Stimulated activated CD4-positive, alpha-beta T cell treated with anti-CD3 and anti-CD28 coated beads, Interleukin-1b, Interleukin-23, amount 100 ng/mL, for 1 hour (primary cell): Measurements from ENCODE around the gene PHAF1.

Source experiments
- DNase-seq, 2 donors: peaks; one replicate each; pipeline ENCODE4 v3.0.0-alpha.2; 2020; ENCODE audit warnings: low read depth in 2 of 2

The PHAF1 gene

DNA sequence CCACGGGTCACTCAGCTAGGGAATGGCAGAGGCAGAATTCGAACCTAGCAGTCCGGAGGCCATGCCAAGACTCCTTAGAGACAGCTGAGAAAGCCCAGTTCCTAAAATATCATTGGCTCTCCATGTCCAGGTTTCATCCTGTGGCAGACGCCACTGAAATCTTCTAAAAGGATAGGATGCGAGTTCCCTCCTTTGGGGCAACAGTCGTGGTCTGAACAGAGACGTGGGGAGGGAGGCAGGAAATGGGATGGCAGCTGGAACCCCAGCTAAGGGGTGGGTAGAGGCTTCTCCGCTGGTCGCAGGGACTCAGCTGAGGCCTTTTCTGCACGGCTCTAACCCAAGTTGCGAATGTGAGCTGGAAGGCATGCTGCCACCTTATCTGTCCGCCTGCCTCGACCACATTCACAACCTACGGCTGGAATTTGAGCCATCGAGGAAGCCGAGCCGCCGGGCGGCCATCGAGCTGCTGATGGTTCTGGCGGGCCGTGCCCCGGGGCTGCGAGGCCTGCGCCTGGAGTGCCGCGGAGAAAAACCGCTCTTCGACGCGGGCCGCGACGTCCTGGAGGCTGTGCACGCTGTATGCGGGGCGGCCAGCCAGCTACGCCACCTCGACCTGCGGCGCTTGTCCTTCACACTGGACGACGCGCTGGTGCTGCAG is 52.9 kb downstream of the PHAF1 start:
- DNase-seq = no peak

DNA sequence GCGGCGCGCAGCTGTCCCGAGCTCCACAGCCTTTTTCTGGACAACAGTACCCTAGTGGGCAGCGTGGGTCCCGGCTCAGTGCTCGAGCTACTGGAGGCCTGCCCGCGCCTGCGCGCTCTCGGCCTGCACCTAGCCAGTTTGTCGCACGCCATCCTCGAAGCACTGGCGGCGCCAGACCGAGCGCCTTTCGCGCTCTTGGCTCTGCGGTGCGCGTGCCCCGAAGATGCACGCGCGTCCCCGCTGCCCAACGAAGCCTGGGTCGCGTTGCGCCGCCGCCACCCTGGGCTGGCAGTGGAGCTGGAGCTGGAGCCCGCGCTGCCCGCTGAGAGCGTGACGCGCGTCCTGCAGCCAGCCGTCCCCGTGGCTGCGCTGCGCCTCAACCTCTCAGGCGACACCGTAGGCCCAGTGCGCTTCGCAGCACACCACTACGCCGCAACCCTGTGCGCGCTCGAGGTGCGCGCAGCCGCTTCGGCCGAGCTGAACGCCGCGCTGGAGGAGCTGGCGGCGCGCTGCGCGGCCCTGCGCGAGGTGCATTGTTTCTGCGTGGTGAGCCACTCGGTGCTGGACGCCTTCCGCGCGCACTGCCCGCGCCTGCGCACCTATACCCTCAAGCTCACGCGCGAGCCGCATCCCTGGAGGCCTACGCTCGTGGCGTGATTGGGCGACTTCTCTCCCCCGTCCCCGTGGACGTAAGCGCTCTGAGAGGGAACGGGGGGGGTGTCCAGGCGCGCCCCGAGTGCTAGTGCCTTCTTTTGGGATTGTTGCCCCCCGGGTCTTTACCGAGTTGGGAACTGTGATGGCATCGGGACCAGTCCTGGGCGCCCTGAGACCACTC is 53.6 kb downstream of the PHAF1 start:
- no peak for DNase-seq

DNA sequence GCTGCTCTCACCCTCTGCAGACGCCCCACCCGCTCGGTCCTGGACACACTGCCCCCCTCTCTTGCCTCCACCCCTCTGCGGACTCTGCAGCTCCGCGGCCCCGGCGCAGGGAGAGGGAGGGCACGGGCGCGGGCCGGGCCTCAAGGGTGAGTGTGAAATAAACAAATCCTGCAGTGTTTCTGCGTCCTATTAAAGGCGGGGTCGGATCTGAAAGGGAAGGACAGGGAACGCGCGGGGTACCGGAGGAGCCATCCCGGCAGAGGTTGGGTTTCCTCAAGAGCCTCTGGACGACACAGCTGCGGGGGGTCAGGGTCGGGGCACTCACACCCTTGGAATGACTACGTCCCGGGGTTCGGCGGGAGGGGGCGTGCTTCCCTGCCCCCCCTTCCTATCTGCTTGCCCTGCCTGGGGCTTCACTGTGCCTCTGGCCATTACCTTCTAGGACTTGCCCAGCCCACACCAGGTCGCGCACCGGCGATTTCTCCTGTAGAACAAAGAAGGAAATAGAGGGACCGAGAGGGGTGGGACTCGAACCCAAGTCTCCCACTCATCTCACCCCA is 54.3 kb downstream of the PHAF1 start:
- no peak for DNase-seq

- no peak for DNase-seq
Measured at GRCh38 chr16:67164599-67165061, 54.9 kb downstream of the PHAF1 start, which contains the start of gene HSF4. Gene HSF4, plus strand, starts transcription at chr16:67164745. Its CDS starts 67 bp downstream, at chr16:67164812.

DNA sequence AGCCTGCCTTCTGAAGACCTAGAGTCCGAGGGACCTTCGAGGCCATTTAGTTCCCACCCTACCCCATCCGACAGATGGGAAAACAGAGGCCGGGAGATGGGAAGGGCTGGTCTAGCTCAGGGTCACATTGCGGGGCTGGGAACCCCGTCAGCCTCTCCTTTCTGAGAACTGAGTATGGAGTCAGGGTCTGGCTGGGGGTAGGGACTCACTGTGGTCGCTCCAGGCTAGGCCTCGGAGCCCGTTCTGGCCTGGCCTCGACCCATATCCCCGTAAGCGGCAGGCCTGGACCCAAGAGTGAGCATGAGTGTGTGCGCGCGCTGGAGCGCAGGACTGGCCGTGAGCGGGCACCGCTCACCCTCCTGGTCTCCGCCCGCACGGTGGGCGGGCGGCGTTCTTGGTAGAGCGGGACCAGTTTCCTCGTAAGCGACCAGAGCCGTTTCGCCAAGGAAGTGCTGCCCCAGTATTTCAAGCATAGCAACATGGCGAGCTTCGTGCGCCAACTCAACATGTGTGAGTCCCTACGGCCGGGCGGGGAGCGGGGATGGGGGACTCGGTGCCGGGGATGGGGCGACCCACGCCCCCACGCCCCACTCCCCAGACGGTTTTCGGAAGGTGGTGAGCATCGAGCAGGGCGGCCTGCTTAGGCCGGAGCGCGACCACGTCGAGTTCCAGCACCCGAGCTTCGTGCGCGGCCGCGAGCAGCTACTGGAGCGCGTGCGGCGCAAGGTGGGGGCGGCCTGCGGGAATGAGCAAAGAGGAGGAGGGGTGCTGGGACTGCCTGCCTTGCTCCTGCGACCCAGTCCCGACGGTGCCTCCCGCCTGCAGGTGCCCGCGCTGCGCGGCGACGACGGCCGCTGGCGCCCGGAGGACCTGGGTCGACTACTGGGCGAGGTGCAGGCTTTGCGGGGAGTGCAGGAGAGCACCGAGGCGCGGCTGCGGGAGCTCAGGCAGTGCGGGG is 55.7 kb downstream of the PHAF1 start:
- no peak for DNase-seq

DNA sequence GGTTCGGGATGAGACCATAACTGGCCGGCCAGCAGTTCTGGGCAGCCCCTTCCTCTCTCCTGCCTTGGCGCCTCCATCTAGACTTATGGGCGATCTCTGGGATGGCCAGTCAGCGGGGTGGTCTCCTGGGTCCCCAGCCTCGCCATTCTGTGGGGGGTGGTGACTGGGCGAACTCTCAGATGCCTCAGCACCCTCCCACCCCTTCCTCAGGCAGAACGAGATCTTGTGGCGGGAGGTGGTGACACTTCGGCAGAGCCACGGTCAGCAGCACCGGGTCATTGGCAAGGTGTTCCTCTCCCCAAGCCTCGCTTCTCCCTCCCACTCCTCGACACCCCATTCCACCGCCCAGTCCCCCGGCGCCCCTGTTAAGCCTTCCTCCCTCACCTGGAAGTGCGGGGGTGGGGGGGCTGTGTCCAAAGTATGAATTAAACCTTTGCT is 56.4 kb downstream of the PHAF1 start:
- DNase-seq = no peak

GRCh38 chr16:67166598-67167168 is 56.9 kb downstream of the PHAF1 start:
- DNase-seq = no peak

DNA sequence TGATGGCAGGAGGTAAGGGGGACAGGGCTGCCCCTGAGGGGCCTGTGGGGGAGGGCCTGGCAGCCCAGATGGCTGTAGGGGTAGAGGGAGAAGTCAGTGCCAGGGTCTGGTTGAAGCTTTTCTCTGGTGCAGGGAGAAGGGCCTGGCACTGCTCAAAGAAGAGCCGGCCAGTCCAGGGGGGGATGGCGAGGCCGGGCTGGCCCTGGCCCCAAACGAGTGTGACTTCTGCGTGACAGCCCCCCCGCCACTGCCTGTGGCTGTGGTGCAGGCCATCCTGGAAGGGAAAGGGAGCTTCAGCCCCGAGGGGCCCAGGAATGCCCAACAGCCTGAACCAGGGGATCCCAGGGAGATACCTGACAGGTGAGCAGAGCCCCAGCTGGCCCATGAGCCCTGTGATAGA is 57.8 kb downstream of the PHAF1 start:
- no peak for DNase-seq

GRCh38 chr16:67169011-67169451 is 59.3 kb downstream of the PHAF1 start:
- DNase-seq = no peak

- DNase-seq = no peak
Measured at GRCh38 chr16:67169642-67170167, 60.0 kb downstream of the PHAF1 start.

GRCh38 chr16:67170168-67170948 is 60.6 kb downstream of the PHAF1 start, which contains the start of gene NOL3:
Gene NOL3, plus strand, starts transcription at chr16:67170538.
- DNase-seq = no peak

DNA sequence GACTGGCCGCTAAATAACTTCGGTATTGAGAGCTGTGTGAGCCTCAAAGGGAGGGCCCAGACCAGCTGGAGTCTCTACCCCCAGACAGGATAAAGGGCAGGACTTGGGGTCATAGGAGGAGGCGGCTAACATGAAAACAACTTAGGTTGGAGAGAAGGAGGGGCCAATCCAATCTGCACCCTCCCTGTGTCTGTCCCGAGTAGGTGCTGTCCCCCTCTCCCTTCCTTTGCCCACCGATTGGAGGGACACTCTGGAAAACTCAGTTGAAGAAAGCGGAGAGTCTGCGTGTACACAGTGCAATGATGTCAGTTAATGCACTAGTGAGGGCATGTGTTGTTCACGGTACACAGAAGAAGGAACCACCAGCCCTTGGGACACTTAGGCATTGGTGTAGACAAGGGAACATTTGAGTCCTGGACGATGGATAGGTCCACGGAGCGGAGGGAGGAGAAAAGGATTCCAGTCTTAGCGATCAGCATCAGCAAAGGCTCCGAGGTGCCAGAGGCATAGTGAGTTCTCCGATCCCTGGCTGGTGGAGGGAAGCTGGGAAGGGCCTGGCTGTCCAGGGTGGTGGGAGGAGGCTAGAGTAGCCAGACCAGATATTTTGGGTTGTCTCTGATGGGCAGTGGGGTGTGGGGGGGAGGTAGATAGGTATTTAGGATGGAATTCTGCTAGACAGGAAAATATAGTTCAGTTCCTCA is 61.4 kb downstream of the PHAF1 start:
- no peak for DNase-seq

DNA sequence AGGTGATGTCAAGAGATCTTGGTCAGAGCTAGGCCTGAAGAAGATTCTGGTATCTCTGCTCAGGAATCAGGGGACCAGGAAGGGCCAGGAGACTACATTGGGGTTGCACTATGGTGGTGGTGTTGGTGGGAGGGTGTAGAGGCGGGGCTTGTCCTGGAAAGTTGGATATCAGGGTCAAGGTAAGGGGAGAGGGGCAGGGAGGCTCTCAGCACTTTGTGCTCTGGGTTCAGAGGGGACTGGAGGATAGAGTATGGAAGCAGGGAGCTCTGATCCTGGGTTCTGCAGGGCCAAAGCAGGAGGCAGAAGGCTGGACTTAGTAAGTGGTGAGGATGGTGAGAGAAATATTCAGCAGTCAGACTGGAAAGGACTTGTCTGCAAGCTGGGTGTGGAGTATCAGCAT is 63.6 kb downstream of the PHAF1 start:
- no peak for DNase-seq

- DNase-seq = peak in 1 of 2 donors; percentile 29
Measured at GRCh38 chr16:67173808-67174705, 64.3 kb downstream of the PHAF1 start.

- no peak for DNase-seq
Measured at GRCh38 chr16:67174706-67175231, 65.0 kb downstream of the PHAF1 start.

DNA sequence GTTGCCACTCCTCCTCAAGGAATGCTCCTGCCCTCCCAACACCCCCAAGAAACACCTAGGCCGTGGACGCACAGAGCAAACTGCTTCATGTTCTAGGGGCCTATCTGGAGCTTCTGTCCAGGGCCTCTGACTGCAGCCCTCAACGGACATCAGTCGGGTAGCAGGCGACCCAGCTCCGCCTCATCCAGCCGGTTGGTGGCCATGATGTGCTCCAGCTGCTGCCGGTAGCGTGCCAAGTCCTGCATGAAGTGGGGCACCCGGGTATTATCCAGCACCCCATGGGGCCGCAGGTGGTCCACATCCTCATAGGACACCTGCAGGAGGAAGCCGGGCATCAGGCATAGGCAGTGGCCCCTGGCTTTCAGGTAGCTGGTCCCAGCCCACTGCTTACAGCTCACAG is 66.9 kb downstream of the PHAF1 start:
- no peak for DNase-seq

DNA sequence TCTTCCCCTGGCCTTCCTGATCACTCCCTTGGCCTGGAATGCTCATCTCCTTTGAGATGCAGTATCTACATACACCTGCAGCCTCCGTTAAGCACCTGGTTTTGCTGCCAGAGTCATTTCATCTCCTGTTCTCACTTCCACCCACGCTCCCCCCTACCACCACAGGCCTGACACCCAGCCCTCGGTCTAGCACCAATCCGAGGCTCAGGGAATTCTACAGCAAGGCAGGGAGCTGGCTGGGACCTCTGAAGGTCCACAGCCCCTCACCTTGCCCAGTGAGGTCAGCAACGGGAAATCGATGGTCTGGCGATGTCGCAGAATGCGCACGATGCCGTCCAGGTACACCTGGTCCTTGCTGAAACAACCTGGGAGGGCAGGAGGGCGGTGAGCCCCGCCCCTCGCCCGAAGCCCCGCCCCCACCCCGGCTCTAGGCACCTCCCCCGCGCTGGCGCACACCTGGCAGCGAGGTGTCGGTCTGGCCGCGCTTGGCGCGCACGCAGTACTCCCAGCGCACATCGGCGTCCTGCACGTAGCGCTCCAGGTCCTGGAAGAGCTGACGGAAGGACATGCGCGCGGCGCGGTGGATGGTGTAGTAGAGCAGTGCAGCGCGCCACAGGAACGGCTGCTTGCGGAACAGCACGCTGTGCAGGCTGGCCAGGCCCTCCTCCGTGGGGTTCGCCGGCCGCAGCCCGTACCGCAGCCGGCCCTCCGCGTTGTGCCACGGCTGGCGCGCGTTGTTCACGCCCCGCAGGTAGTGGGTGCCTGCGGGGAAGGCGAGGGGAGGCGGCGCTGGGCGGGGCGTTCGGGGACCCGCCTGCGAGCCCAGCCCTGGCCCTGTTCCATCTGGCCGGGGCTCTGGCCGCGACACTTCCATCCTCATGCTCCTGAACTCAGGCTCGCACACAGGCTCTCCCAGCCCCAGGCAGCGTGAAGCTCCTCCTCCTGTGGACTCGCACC is 68.3 kb downstream of the PHAF1 start:
- no peak for DNase-seq
